Activated naive CD8-positive, alpha-beta T cell treated with anti-CD3 and anti-CD28 coated beads, Interleukin-2, amount 50 U/mL, for 16 hours (primary cell): ENCODE results near the gene ZNF622.
"Not testable (repeated sequence)": the region's sequence is repeated elsewhere in the genome, so short reads cannot be mapped to it uniquely, and the experiment has no call there.

Experiments
- DNase-seq: peaks from one replicate; pipeline ENCODE4 v3.0.0-alpha.2; 2020; ENCODE audit warnings: low read depth, low spot score

ZNF622 gene

GRCh38 chr5:16480821-16481538 is 15.4 kb upstream of the ZNF622 start:
- no peak for DNase-seq

- no peak for DNase-seq
Observed at GRCh38 chr5:16480144-16480543, 14.5 kb upstream of the ZNF622 start.

- no peak for DNase-seq
Observed at GRCh38 chr5:16477541-16477940, 11.9 kb upstream of the ZNF622 start.

GRCh38 chr5:16476417-16476816 is 10.8 kb upstream of the ZNF622 start:
- DNase-seq, result not testable (repeated sequence)

GRCh38 chr5:16471387-16471786 is 5.8 kb upstream of the ZNF622 start:
- no peak for DNase-seq

GRCh38 chr5:16467363-16468219 is 2.0 kb upstream of the ZNF622 start:
- no peak for DNase-seq

GRCh38 chr5:16464664-16465543 is 696 bp downstream of the ZNF622 start:
- no peak for DNase-seq

- no peak for DNase-seq
Observed at GRCh38 chr5:16464231-16464630, 1.4 kb downstream of the ZNF622 start.

- no peak for DNase-seq
Observed at GRCh38 chr5:16461782-16462181, 3.8 kb downstream of the ZNF622 start.

GRCh38 chr5:16461026-16461425 is 4.6 kb downstream of the ZNF622 start:
- DNase-seq, result no peak

- DNase-seq, result no peak
Observed at GRCh38 chr5:16459451-16459850, 6.1 kb downstream of the ZNF622 start.

- DNase-seq, result no peak
Observed at GRCh38 chr5:16457853-16458252, 7.7 kb downstream of the ZNF622 start.

GRCh38 chr5:16457451-16457850 is 8.1 kb downstream of the ZNF622 start:
- DNase-seq, result no peak

GRCh38 chr5:16456103-16456832 is 9.3 kb downstream of the ZNF622 start:
- DNase-seq, result no peak

- DNase-seq, result no peak
Observed at GRCh38 chr5:16455668-16456067, 9.9 kb downstream of the ZNF622 start.

- no peak for DNase-seq
Observed at GRCh38 chr5:16454686-16455085, 10.9 kb downstream of the ZNF622 start.

- DNase-seq, result no peak
Observed at GRCh38 chr5:16453609-16454008, 12.0 kb downstream of the ZNF622 start.

GRCh38 chr5:16450163-16450562 is 15.4 kb downstream of the ZNF622 start:
- DNase-seq, result no peak

GRCh38 chr5:16446993-16447392 is 18.6 kb downstream of the ZNF622 start:
- no peak for DNase-seq

- DNase-seq, result no peak
Observed at GRCh38 chr5:16437977-16438376, 27.6 kb downstream of the ZNF622 start.

- not testable (repeated sequence) for DNase-seq
Observed at GRCh38 chr5:16436065-16436682, 29.4 kb downstream of the ZNF622 start.
